ENCODE results near the gene KCNIP2. TPM values are rescaled to one million over a fixed set of nuclear protein-coding genes. Genes with fewer than 3 reads are reported as not detected.

The KCNIP2 gene
- total RNA-seq, 4 donors from 2014 or later = 1.3 to 20.3 (median 4.8) TPM

GRCh38 chr10:101858723-101859500 lies 15.3 kb upstream of the KCNIP2 start:
- no peak for TF ChIP-seq POLR2A (IDR thresholded peaks at IDR 0.05)
- TF ChIP-seq EP300 (IDR thresholded peaks at IDR 0.05) = no peak
- TF ChIP-seq CTCF (IDR thresholded peaks at IDR 0.05) = no peak
- TF ChIP-seq POLR2AphosphoS5 (IDR thresholded peaks at IDR 0.05) = no peak
- no peak for DNase-seq (ENCODE audit: low spot score in 2 of 2)
- H3K27ac ChIP-seq = no peak overlapping the region
- H3K9me3 ChIP-seq = no peaks in the 10 kb centered on the region
- no peaks in the 10 kb centered on the region for H3K27me3 ChIP-seq
- H3K4me3 ChIP-seq = no peak overlapping the region
- H3K36me3 ChIP-seq = peaks cover 7% of the 10 kb centered on the region
- no peaks in the 10 kb centered on the region for H3K4me1 ChIP-seq
- 85% methylated on average over 3 of the region's 3 CpGs for WGBS

GRCh38 chr10:101857802-101858476 lies 14.3 kb upstream of the KCNIP2 start:
- H3K27me3 ChIP-seq = no peaks in the 10 kb centered on the region
- no peak for TF ChIP-seq CTCF (IDR thresholded peaks at IDR 0.05)
- TF ChIP-seq POLR2AphosphoS5 (IDR thresholded peaks at IDR 0.05) = no peak
- TF ChIP-seq POLR2A (IDR thresholded peaks at IDR 0.05) = no peak
- peaks cover 7% of the 10 kb centered on the region for H3K36me3 ChIP-seq
- H3K4me3 ChIP-seq = no peak overlapping the region
- H3K4me1 ChIP-seq = no peaks in the 10 kb centered on the region
- no peak for DNase-seq (ENCODE audit: low spot score in 2 of 2)
- no peak overlapping the region for H3K27ac ChIP-seq
- no peaks in the 10 kb centered on the region for H3K9me3 ChIP-seq
- 100% methylated on average over 1 of the region's 1 CpG for WGBS

- DNase-seq (ENCODE audit: low spot score in 2 of 2) = no peak
- Histone ChIP-seq H3K4me1 (no peaks in the 10 kb centered on the region), H3K36me3 (peaks cover 4% of the 10 kb centered on the region), H3K27ac (no peak overlapping the region), H3K4me3 (no peak overlapping the region), H3K27me3 (no peaks in the 10 kb centered on the region), H3K9me3 (no peaks in the 10 kb centered on the region)
- TF ChIP-seq EP300 (IDR thresholded peaks at IDR 0.05) (no peak), CTCF (IDR thresholded peaks at IDR 0.05) (no peak), POLR2AphosphoS5 (IDR thresholded peaks at IDR 0.05) (no peak), POLR2A (IDR thresholded peaks at IDR 0.05) (no peak)
Observed at GRCh38 chr10:101856626-101857025, 13.0 kb upstream of the KCNIP2 start.

DNA sequence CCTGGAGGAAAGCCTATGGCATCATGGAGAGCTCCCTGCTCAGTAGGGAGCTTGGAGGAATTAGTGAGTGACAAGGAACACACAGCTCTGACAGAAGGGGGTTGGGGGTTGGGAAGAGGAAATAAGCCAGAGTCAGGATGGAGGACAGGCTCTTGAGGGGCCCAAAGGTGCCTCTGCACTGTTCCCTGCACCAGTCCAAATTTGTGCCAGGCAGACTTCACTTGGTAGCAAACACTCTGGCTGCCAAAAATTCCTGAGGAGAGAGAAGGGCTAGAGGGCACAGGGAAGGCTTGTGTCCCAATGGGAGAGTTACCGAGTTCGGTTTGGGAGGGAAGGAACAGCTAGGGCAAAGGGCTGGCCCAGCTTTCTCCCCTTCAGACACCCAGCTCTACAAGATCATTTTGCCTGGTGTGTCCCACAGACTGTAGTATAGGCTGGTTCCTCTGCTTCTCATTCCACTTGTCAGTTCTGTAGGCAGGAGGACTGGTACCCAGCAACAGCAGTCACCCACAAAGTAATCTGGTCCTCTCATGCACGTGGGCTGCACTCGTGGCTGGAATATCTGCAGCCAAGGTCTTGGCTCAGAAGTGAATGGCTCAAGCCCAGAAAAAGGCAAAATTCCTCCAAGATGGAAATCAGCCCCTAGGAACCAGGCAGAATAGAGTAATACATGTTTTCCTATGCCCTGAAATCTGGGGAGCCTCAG lies 8.0 kb upstream of the KCNIP2 start:
- WGBS = 67% methylated on average over 4 of the region's 4 CpGs
- Histone ChIP-seq H3K27me3 (no peaks in the 10 kb centered on the region), H3K4me3 (no peak overlapping the region), H3K4me1 (peaks cover 4% of the 10 kb centered on the region), H3K36me3 (peaks cover 27% of the 10 kb centered on the region), H3K9me3 (no peaks in the 10 kb centered on the region), H3K27ac (no peak overlapping the region)
- TF ChIP-seq EP300 (IDR thresholded peaks at IDR 0.05) = no peak
- TF ChIP-seq POLR2AphosphoS5 (IDR thresholded peaks at IDR 0.05) = no peak
- TF ChIP-seq CTCF (IDR thresholded peaks at IDR 0.05) = no peak
- TF ChIP-seq POLR2A (IDR thresholded peaks at IDR 0.05) = no peak
- DNase-seq (ENCODE audit: low spot score in 2 of 2) = no peak

DNA sequence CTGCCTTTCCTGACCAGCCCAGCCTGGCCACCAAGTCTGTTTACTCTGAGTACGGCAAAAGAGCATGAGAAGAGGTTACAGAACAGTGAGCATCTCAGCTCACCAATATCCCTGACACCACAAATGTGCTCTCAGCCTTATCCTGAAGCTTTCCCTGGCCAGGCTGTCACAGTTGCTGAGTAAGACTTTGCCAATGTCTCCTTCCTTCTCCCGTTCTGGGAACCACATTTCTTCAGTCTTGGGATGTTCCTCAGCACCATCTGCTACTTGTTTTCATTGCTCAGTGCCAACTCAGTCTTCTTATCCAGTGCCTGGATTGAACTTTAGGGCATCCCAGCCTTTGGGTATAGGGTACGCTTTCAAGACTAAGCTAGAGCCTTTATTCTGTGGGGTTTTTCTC lies 7.1 kb upstream of the KCNIP2 start:
- Histone ChIP-seq H3K36me3 (peaks cover 34% of the 10 kb centered on the region), H3K27ac (no peak overlapping the region), H3K9me3 (no peaks in the 10 kb centered on the region), H3K4me1 (peaks cover 4% of the 10 kb centered on the region), H3K4me3 (no peak overlapping the region), H3K27me3 (no peaks in the 10 kb centered on the region)
- 77% methylated on average over 3 of the region's 3 CpGs for WGBS
- TF ChIP-seq CTCF (IDR thresholded peaks at IDR 0.05) (no peak), POLR2AphosphoS5 (IDR thresholded peaks at IDR 0.05) (no peak), POLR2A (IDR thresholded peaks at IDR 0.05) (no peak)
- no peak for DNase-seq (ENCODE audit: low spot score in 2 of 2)
